Upper lobe of right lung (tissue), 1 donor: Measurements from ENCODE around the gene WDR86. TPM values are rescaled to one million over a fixed set of nuclear protein-coding genes. Genes with fewer than 3 reads are reported as not detected.

ENCODE experiments used
- ATAC-seq: fragments of 200-7000 bp; cut with Tn5 transposase; one replicate; pipeline ENCODE4 v1.9.1; 2020; ENCODE audit warnings: mild to moderate bottlenecking, moderate library complexity
- DNase-seq: peaks from one replicate; pipeline ENCODE4 v3.0.0-alpha.2; 2020
- H3K27ac ChIP-seq: fragments of 200-600 bp; one replicate; pipeline ENCODE4 v1.8.0; 2022
- H3K27me3 ChIP-seq: fragments of 200-600 bp; one replicate; pipeline ENCODE4 v1.8.0; 2022; ENCODE audit warnings: mild to moderate bottlenecking
- H3K36me3 ChIP-seq: fragments of 200-600 bp; one replicate; pipeline ENCODE4 v1.8.0; 2022
- H3K4me1 ChIP-seq: fragments of 200-600 bp; one replicate; pipeline ENCODE4 v1.8.0; 2022
- H3K4me3 ChIP-seq: fragments of 200-600 bp; one replicate; pipeline ENCODE4 v1.8.0; 2022; ENCODE audit warnings: mild to moderate bottlenecking
- H3K9me3 ChIP-seq: fragments of 200-600 bp; one replicate; pipeline ENCODE4 v1.8.0; 2022
- intact Hi-C: fragments of 100-400 bp; cut with DNase I; formaldehyde crosslinking; loops from one replicate; pipeline ENCODE4 v1.11.0; 2022
- total RNA-seq: library from RNA; stranded (reverse); fragmentation: NEBNext Ultra II Directional; extraction: Animal tissue kit (Norgen Biotek cat#: 25700); gene quantifications from one replicate; pipeline ENCODE4 v1.2.1, GENCODE V29; 2021
- TF ChIP-seq, protein P1 (sequence below): fragments of 200-600 bp; IDR thresholded peaks from one replicate; pipeline ENCODE4 v1.8.0; 2022; ENCODE audit warnings: antibody characterized with exemption
- donor health status: DM: no; HTN: yes; CAD: no; lungs with severe emphysema.

The WDR86 gene
- total RNA-seq, 1 donor from 2014 or later = 1.3 TPM

DNA sequence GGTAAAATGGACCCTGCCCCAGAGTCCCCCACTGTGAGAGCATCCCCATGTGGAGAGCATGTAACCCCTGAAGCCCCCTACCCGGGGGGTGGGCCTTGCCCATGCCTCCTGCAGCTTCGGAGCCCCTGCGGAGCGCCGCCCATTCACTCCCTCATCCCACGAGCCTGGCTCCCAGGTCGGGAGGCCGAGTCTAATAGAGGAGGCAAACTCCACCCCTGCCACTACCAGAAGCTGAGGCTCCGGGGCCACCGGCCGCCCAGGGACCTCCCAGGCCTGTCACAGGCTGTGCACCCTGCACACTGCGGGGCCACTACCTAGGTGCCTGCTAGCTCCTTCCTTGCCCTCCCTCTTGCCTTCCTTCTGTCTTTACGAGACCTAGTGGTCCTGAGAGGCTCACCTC lies 17.4 kb downstream of the WDR86 start:
- H3K36me3 ChIP-seq = no peaks in the 10 kb centered on the region
- ATAC-seq = no peak
- H3K4me1 ChIP-seq = no peaks in the 10 kb centered on the region
- TF ChIP-seq, protein P1, sequence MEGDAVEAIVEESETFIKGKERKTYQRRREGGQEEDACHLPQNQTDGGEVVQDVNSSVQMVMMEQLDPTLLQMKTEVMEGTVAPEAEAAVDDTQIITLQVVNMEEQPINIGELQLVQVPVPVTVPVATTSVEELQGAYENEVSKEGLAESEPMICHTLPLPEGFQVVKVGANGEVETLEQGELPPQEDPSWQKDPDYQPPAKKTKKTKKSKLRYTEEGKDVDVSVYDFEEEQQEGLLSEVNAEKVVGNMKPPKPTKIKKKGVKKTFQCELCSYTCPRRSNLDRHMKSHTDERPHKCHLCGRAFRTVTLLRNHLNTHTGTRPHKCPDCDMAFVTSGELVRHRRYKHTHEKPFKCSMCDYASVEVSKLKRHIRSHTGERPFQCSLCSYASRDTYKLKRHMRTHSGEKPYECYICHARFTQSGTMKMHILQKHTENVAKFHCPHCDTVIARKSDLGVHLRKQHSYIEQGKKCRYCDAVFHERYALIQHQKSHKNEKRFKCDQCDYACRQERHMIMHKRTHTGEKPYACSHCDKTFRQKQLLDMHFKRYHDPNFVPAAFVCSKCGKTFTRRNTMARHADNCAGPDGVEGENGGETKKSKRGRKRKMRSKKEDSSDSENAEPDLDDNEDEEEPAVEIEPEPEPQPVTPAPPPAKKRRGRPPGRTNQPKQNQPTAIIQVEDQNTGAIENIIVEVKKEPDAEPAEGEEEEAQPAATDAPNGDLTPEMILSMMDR = no peak
- H3K27me3 ChIP-seq = no peaks in the 10 kb centered on the region
- H3K4me3 ChIP-seq = no peak overlapping the region
- DNase-seq = peak; percentile 60
- no peak overlapping the region for H3K27ac ChIP-seq
- H3K9me3 ChIP-seq = no peaks in the 10 kb centered on the region
- intact Hi-C loops = no loop called here

DNA sequence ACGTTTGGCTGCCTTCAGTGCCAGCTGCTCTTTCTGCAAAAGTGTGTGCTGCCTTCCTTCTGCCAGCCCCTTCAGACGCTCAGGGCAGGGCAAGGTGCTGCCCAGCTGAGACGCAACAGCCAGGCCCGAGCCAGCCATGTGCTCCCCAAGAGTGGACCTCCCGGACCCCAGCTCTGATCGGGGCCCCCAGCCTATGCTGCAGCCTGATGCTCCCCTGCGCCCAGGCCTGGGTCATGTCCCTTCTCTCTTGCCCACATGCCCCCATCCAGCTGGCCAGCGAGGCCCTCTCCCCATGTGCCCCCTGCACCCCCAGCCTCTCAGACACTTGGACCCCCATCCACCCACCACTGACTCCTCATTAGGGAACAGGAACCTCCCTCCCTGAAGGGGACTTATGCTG lies 17.8 kb downstream of the WDR86 start:
- ATAC-seq (no peak), DNase-seq (peak; percentile 58)
- TF ChIP-seq, protein P1 = no peak
- H3K27ac ChIP-seq = no peak overlapping the region
- intact Hi-C loops = no loop called here
- no peaks in the 10 kb centered on the region for H3K36me3 ChIP-seq
- H3K9me3 ChIP-seq = no peaks in the 10 kb centered on the region
- no peaks in the 10 kb centered on the region for H3K27me3 ChIP-seq
- no peaks in the 10 kb centered on the region for H3K4me1 ChIP-seq
- no peak overlapping the region for H3K4me3 ChIP-seq

DNA sequence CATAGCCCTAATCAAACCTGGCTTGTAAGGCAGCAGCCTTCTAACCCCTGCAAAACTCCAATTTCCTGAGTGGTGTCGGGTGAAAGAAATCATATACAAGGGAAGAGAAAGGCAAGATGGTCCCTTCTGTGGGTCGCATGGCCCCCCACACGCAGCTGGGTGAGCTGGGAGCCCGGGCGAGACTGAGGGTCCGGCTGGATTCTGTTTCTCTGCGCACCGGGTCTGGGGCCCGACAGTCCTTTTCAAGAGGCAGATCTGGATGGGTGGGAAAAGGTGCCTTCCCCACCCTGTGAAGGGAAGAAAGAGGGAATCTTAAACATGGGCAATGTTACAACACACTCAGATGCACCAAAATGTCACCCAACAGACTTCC lies 18.5 kb downstream of the WDR86 start:
- Histone ChIP-seq H3K27ac (no peak overlapping the region), H3K36me3 (no peaks in the 10 kb centered on the region), H3K4me1 (no peaks in the 10 kb centered on the region), H3K27me3 (no peaks in the 10 kb centered on the region), H3K4me3 (no peak overlapping the region), H3K9me3 (no peaks in the 10 kb centered on the region)
- TF ChIP-seq, protein P1 = no peak
- DNase-seq (no peak), ATAC-seq (no peak)
- intact Hi-C loops = no loop called here

DNA sequence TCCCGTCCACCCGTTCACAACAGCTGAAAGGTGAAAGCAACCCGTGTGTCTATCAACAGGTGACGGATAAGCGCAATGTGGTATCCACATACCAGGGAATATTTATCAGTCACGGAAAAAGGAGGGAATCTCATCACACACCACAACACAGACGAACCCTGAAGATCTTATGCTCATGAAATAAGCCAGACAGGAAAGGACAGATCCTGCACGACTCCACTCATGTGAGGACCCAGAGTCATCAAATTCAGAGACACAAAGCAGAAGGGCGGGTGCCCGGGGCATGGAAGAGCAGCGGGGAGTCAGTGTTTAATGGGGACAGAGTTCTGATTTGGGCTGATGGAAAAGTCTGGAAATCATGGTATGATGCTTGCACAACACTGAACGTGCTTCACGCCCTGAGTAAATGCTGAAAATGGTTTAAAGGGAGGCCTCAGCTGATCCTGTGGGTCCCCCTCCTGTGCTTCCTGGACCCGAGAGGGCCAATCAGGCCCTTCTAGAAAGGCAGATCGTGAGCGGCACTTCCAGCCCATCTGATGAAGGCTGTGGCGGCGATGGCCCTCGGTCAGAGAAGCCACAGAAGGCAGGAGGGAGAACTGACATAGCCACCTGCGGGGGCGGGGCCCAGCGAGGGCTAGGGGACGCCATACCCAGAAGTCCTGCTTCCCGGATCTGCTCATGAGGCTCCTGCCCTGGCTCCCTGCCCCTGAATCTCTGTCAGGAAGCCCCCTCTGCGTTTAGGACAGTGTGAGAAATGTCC lies 19.1 kb downstream of the WDR86 start:
- no peaks in the 10 kb centered on the region for H3K9me3 ChIP-seq
- H3K27ac ChIP-seq = no peak overlapping the region
- DNase-seq (peak; percentile 61), ATAC-seq (no peak)
- no peaks in the 10 kb centered on the region for H3K36me3 ChIP-seq
- intact Hi-C loops = no loop called here
- no peak overlapping the region for H3K4me3 ChIP-seq
- TF ChIP-seq, protein P1 = no peak
- H3K27me3 ChIP-seq = no peaks in the 10 kb centered on the region
- no peaks in the 10 kb centered on the region for H3K4me1 ChIP-seq

DNA sequence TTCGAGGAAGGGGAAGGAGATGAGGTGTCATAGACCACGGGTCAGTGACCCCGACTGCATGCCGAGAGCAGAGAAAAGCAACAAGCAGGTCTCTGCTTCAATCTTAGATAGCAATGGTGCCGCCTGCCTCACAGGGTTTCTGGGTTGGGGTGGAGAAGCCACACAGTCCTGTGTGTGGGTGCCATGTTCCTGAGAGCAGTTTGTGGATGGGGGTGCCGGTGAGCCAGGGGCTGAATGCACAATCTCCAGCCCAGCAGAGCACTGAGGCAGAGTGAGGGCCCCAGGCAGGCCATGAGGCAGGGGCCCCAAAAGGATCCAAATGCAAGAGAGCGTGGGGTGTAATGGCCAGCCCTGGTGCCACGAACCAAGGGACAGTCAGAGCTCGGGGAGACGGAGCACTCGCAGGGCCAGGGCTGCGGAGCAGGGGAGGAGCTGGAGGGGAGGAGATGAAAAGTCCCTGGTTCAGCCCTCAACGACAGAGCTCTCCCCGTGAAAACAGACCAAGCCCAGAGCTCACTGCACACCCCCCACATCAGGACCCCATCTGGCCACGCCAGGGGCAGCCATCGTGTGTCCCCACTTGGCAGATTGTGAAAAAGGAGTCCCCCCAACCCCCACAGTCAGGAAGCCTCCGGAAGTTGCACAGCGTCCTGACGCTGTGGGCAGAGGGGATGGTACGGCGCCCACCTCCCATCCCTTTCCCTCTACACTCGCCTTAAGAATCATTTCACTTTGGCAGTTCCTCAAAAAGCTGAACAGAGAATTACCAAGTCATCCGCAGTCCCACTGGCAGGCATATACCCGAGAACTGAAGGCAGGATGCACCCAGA lies 19.9 kb downstream of the WDR86 start:
- Histone ChIP-seq H3K27me3 (no peaks in the 10 kb centered on the region), H3K36me3 (no peaks in the 10 kb centered on the region), H3K4me1 (no peaks in the 10 kb centered on the region), H3K4me3 (no peak overlapping the region), H3K9me3 (no peaks in the 10 kb centered on the region), H3K27ac (no peak overlapping the region)
- TF ChIP-seq, protein P1 = no peak
- intact Hi-C loops = no loop called here
- ATAC-seq (no peak), DNase-seq (peak; percentile 57)
